HG02884 (cell line): ENCODE measurements around the gene CEP126.

Experiments used
- ATAC-seq: cut with Tn5 transposase; IDR thresholded peaks from one replicate; pipeline ENCODE4 v1.9.1; 2021; ENCODE audit warnings: mild to moderate bottlenecking, moderate library complexity; ENCODE audit not compliant: unreplicated experiment

Gene CEP126, protein sequence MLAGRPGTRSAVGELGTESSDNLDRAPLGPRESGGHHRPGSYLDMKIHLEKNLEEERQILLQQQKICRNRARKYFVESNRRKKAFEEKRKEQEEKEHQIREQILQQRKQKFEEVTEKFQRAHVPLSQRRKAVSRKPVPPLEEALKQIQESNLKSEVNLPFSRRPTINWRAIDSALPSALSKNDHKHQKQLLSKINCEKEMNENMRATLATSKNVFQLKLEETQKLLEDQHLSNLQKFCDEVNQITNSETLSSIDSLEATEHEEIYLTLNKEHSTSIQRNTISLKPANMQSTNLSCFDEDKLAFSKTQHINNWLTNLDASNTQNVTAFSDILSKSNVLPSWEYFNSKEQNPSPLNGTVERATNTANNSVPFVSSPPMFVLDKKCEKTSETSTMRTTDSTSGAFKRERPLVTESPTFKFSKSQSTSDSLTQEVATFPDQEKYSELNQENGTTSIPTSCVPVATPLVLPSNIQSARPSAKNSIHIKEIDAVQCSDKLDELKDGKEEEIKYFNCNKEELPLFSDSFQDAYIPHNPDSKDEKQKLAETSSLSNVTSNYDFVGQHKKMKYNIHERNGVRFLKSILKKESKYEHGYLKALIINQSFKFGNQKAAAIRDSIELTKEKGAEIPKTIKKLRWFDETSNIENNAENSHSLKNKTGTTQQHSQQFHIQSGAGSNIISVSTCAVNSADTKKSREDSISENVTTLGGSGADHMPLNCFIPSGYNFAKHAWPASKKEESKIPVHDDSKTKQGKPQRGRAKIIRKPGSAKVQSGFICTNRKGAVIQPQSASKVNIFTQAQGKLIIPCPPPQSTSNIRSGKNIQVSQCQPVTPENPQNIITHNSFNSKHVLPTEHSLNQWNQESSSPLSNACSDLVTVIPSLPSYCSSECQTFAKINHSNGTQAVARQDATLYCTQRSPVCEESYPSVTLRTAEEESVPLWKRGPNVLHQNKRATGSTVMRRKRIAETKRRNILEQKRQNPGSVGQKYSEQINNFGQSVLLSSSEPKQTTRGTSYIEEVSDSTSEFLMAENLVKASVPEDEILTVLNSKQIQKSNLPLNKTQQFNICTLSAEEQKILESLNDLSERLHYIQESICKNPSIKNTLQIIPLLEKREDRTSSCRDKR

GRCh38 chr11:101914738-101915426, at the start of gene CEP126:
Gene CEP126, plus strand, starts transcription at chr11:101915010. Its CDS starts 275 bp downstream, at chr11:101915285.
- ATAC-seq, result peak; percentile 99

GRCh38 chr11:101866619-101867491, 48.0 kb upstream of the CEP126 start:
- no peak for ATAC-seq

DNA sequence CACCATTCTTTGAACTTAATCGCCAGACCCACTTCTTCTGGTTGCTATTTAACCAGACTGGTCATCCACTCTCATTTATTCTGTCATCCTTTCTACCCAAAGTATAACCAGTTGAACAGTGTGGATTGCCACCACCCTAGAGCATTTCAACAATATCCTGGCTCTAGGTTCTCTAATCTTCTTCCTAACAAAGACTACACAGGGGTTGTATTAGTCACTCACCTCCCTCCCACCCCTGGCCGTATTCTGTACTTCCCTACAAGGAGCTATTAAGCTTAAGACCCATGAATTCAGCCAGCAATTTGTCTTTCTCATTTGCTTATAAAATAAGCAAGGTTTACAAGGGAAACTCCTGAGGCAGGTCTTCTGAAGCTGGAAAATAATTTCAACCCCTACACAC, 46.9 kb upstream of the CEP126 start:
- no peak for ATAC-seq

- ATAC-seq, result no peak
These were observed 44.3 kb upstream of the CEP126 start for GRCh38 chr11:101870510-101870909.

- ATAC-seq, result no peak
These were observed 42.5 kb upstream of the CEP126 start for GRCh38 chr11:101872171-101872882.

GRCh38 chr11:101880222-101880621, 34.6 kb upstream of the CEP126 start:
- ATAC-seq, result no peak

GRCh38 chr11:101881586-101881985, 33.2 kb upstream of the CEP126 start:
- no peak for ATAC-seq

GRCh38 chr11:101885631-101886030, 29.2 kb upstream of the CEP126 start:
- ATAC-seq, result no peak

DNA sequence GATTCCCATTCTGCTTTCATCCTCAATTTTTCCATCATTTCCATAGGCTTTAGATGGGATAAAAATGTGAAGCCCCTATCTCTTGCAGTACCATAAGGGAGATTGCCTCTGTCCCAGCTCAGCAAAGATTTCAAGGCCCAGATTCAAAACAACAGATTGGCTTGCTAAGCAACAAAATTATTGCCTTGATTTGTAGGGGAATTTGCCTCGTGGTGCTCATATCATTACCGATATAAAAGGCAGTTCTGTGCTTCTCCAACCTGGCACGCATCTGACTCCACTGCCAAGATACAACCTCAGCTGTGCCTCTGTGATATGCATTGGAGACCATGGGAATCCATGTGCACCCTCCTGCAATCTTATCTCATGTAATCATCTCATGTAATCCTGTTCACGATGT, 25.0 kb upstream of the CEP126 start:
- no peak for ATAC-seq

- ATAC-seq, result no peak
These were observed 20.3 kb upstream of the CEP126 start for GRCh38 chr11:101894505-101894904.

DNA sequence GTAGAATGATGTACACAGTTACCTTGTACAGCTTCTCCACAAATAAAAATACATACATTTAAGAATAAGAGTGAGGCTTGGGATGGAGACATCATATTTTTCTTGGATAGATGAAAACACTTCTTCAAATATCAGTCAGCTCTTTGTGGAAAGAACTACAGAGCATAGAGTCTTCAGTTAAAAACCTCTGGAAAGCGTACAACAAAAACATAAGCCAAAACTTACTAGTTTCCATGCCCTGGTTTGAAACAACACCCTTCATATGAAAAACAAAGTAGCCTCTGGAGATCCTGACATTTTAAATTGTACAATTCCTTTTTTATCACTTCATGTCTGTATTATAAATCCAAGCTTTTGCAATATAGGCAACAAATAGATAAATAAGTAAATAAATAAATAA, 7.0 kb upstream of the CEP126 start:
- no peak for ATAC-seq

DNA sequence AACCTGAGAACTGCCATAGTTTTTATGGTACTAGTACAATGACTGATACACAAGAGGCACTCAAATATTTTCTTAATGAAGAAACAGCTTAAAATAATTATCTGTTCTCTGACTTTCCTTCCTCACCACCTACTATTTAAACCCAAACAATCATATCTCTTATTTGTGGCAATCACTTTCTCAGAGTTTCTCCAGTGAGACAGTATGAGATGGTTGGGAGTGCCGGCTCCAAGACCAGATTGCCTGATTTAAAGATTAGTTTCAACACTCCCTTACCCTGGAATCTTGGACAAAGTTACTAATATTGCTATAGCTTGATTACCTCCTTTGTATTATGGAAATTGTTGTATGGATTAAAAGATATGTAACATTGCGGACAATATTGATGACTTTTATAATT, 5.7 kb upstream of the CEP126 start:
- no peak for ATAC-seq

- ATAC-seq, result no peak
These were observed 2.0 kb upstream of the CEP126 start for GRCh38 chr11:101912823-101913284.

GRCh38 chr11:101913656-101914055, 1.2 kb upstream of the CEP126 start:
- ATAC-seq, result no peak

GRCh38 chr11:101914341-101914737, 471 bp upstream of the CEP126 start:
- no peak for ATAC-seq

GRCh38 chr11:101915791-101916291, 1.0 kb downstream of the CEP126 start:
- peak; percentile 38 for ATAC-seq

- no peak for ATAC-seq
These were observed 1.6 kb downstream of the CEP126 start, which contains the start of gene ANGPTL5 for GRCh38 chr11:101916422-101916821. Gene ANGPTL5, minus strand, starts transcription at chr11:101916522. Its CDS starts 8,613 bp downstream, at chr11:101907909.

DNA sequence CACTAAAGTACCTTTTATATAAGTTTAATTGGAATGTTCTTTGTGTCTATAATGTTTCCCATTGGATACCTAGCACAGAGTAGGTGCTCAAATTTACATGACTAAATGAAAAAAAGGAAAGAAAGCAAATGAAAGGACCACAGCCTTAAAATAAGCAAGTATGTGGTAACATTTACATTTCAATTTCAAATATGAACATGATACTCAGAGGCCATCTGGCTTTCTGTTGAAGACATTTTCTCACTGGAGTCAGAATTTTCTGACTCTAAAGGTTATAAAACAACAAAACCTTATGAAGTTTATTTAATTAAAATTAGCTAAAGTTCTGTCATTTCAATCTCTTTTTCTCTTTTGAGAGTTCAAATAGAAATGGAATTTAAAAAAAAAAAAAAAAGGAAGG, 2.4 kb downstream of the CEP126 start:
- no peak for ATAC-seq

DNA sequence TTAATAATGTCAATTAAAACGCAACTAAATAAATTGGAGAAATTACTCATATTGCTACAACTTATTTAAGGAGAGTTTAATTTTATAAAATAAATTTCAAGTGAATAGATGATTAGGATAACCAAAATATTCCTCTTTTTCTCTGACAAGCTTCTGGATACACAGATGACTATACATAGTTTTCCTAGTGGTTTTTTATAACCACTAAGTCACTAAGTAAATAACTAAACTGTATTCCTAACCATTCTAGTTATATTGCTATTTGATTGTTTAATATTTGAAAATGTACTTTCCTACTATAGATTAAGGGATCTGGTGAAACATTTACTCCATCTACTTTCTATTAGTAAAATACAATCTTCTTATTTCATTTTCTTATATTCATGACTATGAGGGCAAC, 6.2 kb downstream of the CEP126 start:
- no peak for ATAC-seq
